HG03135 (cell line): ENCODE data around the gene NFAT5.
"Not testable (repeated sequence)": the region's sequence is repeated elsewhere in the genome, so short reads cannot be mapped to it uniquely, and the experiment has no call there.

ENCODE experiments used
- ATAC-seq: cut with Tn5 transposase; IDR thresholded peaks from one replicate; pipeline ENCODE4 v1.9.1; 2021; ENCODE audit warnings: mild to moderate bottlenecking, moderate library complexity; ENCODE audit not compliant: unreplicated experiment

Gene NFAT5

DNA sequence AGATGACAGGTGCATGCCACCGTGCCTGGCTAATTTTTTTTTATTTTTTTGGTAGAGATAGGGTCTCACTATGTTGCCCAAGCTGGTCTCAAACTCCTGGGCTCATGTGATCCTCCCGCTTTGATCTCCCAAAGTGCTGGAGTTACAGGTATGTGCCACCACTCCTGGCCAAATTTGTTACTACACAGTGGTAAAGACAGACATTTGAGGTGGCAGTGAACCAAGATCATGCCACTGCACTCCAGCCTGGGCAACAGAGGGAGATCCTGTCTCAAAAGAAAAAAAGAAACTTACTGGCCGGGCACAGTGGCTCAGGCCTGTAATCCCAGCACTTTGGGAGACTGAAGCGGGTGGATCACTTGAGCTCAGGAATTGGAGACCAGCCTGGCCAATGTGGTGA, 163.3 kb downstream of the NFAT5 start:
- ATAC-seq, result not testable (repeated sequence)

DNA sequence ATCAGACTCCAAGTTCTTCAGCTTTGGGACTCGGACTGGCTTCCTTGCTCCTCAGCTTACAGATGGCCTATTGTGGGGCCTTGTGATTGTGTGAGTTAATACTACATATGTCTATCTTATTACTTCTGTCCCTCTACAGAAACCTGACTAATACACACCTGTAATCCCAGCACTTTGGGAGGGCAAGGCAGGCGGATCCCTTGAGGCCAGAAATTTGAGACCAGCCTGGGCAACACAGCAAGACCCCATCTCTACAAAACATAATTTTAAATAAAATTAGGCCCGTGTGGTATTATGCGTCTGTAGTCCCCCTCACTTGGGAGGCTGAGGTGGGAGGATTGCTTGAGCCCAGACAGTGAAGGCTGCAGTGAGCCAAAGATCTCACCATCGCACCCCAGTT, 165.5 kb downstream of the NFAT5 start:
- ATAC-seq, result not testable (repeated sequence)

- ATAC-seq, result no peak
Measured at GRCh38 chr16:69732101-69732500, 166.3 kb downstream of the NFAT5 start.

DNA sequence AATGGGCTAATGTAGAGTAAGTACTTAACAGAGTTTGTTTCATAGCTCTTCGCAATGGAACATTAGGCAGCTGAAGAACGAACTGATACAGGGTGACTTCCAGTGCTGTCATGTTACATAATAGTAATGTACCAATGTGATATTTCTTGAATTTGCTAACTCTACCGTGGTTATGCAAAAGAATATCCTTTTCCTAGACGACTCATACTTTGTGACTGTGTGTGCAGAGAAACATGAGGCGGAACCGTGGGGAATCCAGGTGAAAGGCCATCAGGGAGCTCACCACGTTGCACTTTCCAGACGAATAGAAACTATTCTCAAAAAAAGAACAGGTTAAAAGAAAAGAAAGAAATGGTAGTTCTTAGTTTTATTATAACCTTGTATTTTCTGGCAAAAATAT, 175.8 kb downstream of the NFAT5 start:
- no peak for ATAC-seq

DNA sequence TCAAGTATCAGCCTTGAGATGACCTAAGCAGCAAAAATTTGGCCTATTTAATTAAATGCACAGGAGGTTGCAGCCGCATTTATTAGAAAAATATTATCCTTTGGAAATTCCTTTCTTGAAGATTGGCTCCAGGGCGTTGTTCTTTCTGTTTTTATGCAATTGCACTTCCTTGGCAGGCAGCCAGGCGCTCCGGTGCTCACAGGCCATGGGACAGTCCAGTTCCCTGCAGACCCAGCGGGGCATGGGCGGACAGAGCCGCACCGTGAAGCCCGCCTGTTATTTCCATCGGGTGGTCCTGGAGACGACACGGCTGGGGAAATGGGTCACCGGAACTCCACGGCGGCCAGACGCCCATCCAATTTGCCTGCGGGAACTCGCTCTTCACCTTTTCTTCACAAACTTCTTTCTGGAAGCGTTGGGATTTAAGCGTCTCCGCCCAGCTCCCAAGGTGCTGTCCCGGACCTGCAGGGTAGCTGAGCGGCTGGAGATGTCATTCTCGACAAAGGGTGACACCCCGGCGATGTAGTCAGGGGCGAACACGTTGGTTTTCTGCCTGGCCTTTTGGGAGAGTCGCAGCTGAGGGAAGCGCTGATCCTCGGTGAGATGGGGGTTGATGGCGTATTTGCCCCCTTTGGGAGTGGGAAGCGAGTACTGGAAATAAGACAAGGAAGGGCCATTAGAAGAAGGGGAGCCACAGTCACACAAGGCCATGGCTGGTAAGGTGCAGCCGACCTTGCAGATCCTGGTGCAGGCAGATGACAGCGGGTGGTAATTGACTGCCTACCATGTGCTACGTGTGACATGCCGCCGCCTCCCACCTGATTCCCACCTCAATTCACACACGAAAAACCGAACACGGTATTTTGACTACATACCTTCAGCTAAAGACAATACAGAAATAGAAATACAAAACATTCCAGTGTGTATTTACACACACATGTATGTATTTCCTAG, 176.5 kb downstream of the NFAT5 start:
- ATAC-seq, result no peak

- ATAC-seq, result no peak
Measured at GRCh38 chr16:69744363-69745231, 178.8 kb downstream of the NFAT5 start.

- no peak for ATAC-seq
Measured at GRCh38 chr16:69745232-69745612, 179.5 kb downstream of the NFAT5 start.

GRCh38 chr16:69745959-69746358, 180.2 kb downstream of the NFAT5 start:
- no peak for ATAC-seq

GRCh38 chr16:69747115-69747514, 181.3 kb downstream of the NFAT5 start:
- ATAC-seq, result no peak

DNA sequence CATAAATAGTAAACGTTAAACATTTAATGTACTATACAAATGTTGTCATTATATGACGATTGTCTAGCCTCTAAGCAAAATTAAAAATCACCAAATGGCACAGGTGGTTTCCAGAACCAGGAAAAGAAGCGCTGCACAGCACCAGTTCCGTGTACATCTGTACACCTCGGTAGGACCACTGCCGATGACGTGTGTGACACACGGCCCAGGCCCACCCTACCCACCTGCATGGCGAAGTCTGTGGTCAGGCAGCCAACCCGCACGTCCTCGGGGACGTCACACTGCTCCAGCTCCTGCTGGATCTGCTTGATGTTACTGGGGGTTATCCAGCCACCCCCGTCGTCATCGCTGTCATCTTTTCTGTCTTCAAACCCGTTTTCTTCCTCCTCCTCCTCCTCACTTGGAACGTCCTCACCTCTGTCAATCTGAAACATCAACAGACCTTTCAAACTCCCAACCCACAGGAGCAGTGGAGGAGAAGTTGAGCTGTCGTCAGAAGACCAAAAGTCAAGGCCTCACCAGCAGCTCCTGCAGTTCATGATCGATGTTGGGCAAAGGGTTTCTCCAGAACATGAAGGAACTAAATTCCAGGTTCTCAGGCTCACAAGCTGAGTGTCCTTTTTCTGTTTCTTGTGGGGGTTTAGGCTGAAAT, 183.1 kb downstream of the NFAT5 start:
- no peak for ATAC-seq

DNA sequence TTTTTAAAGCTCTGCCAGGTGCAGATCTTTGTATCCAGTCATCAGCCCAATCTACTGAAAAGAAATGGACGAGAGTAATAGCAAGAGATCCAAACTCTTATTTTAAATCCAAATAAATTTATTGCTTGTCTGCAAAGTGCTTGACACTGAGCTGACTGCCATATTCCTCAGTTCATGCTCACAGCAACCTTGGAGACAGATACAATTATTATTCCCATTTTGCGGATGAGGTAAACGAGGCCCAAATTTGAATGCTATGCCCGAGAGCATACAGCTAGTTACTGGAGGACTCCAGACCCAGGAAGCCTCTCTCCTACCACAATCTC, 188.3 kb downstream of the NFAT5 start:
- ATAC-seq, result no peak
